ENCODE data around the gene COL6A1.

DNA sequence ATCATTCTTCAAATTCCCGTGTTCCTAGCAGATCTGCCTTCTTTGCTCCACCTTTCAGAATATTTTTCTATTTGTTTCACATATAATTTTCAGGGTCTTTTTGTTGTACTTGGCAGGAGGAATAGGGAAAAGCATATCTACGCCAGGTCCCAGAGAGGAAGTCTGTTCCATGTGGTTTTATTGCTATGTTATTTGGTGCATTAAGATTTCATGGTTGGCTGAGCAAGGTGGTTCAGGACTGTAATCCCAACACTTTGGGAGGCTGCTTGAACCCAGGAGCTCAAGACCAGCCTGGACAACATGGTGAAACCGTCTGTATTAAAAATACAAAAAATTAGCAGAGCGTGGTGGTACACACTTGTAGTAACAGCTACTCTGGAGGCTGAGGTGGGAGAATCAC, 36.1 kb downstream of the COL6A1 start:
- TF ChIP-seq, protein P1, sequence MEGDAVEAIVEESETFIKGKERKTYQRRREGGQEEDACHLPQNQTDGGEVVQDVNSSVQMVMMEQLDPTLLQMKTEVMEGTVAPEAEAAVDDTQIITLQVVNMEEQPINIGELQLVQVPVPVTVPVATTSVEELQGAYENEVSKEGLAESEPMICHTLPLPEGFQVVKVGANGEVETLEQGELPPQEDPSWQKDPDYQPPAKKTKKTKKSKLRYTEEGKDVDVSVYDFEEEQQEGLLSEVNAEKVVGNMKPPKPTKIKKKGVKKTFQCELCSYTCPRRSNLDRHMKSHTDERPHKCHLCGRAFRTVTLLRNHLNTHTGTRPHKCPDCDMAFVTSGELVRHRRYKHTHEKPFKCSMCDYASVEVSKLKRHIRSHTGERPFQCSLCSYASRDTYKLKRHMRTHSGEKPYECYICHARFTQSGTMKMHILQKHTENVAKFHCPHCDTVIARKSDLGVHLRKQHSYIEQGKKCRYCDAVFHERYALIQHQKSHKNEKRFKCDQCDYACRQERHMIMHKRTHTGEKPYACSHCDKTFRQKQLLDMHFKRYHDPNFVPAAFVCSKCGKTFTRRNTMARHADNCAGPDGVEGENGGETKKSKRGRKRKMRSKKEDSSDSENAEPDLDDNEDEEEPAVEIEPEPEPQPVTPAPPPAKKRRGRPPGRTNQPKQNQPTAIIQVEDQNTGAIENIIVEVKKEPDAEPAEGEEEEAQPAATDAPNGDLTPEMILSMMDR (IDR thresholded peaks at IDR 0.05; ENCODE audit: borderline replicate concordance, extremely low read depth, low read length, poor library complexity, severe bottlenecking): no peak
- TF ChIP-seq EZH2 (IDR thresholded peaks at IDR 0.05; ENCODE audit: borderline replicate concordance, low read depth, low read length, severe bottlenecking): no peak
